Heart left ventricle (tissue), 13 donors: ENCODE measurements around the gene TAB2.

Source experiments
- POLR2A ChIP-seq, 2 donors: fragments of 450-650 bp; IDR thresholded peaks; one replicate each; pipeline ENCODE4 v1.6.1; 2017; ENCODE audit warnings: antibody characterized with exemption in 2 of 2, mild to moderate bottlenecking in 2 of 2, moderate library complexity in 2 of 2
- TF ChIP-seq, protein P1 (sequence below), 12 donors: fragments of 200-600 bp; sonication (generic) in 4 of 12; IDR thresholded peaks; one replicate each; pipeline versions ENCODE4 v1.5.0 to v1.8.0; 2018 to 2022; ENCODE audit warnings: antibody characterized with exemption in 12 of 12, mild to moderate bottlenecking in 5 of 12
- donor health status: ischemic (EF 13 %, LVEDD 7.1; RV severe dilation, severe dysfunction).
- donor health status: DM: no; HTN: yes; CAD: no.
- donor health status: DM: no; HTN: no; CAD: no.
- donor health status: ischemic (EF 25% LVEDD 6.9; RV normal size, moderate dysfunction).
- donor health status: ischemic (EF 25% LVEDD 5.7; RV mildly dilated, moderate dysfunction).
- donor health status: ischemic (EF 35%, LVEDD 5.7; RV mildly dilated, moderate dysfunction).
- donor health status: nonischemic (EF 11% LVEDD 7.7; RV severe dilation, severe dysfunction).
- donor health status: DM: yes; HTN: yes; CAD: no.
- donor health status: PGD.
- donor health status: ischemic (EF 29% LVEDD 5.4; RV normal size, mild dysfunction).
- donor health status: nonischemic (EF 23%, LVEDD 6.1; RV moderate dilation, normal function).

GRCh38 chr6:149445573-149445972, 128.1 kb downstream of the TAB2 start:
- TF ChIP-seq, protein P1, sequence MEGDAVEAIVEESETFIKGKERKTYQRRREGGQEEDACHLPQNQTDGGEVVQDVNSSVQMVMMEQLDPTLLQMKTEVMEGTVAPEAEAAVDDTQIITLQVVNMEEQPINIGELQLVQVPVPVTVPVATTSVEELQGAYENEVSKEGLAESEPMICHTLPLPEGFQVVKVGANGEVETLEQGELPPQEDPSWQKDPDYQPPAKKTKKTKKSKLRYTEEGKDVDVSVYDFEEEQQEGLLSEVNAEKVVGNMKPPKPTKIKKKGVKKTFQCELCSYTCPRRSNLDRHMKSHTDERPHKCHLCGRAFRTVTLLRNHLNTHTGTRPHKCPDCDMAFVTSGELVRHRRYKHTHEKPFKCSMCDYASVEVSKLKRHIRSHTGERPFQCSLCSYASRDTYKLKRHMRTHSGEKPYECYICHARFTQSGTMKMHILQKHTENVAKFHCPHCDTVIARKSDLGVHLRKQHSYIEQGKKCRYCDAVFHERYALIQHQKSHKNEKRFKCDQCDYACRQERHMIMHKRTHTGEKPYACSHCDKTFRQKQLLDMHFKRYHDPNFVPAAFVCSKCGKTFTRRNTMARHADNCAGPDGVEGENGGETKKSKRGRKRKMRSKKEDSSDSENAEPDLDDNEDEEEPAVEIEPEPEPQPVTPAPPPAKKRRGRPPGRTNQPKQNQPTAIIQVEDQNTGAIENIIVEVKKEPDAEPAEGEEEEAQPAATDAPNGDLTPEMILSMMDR (IDR thresholded peaks at IDR 0.05), result no peak
- TF ChIP-seq POLR2A (IDR thresholded peaks at IDR 0.05), result no peak
